ENCODE data around the gene TGFA. TPM values are rescaled to one million over a fixed set of nuclear protein-coding genes. Genes with fewer than 3 reads are reported as not detected.

Gene TGFA
- 10 to 100 TPM; 19.2 to 62.4 (median 41.7) TPM for total RNA-seq

GRCh38 chr2:70553584-70554337 lies at the start of gene TGFA:
TSS of gene TGFA (minus strand) at chr2:70553826. CDS start at chr2:70553767, 59 bp downstream.
- under 1% methylated on average over 27 of the region's 88 CpGs for WGBS
- peak within 1 kb of the TSS; percentile 57 for H3K4me3 ChIP-seq
- DNase-seq (ENCODE audit: low spot score in 2 of 2): peak; percentile 79 to 85
- peak in 1 of 3 donors; percentile 20 for TF ChIP-seq POLR2AphosphoS5 (IDR thresholded peaks at IDR 0.05)
- peak; percentile 55 to 87 for TF ChIP-seq CTCF (IDR thresholded peaks at IDR 0.05)
- no peak for TF ChIP-seq POLR2A (IDR thresholded peaks at IDR 0.05)
- no peak for TF ChIP-seq EP300 (IDR thresholded peaks at IDR 0.05)
- H3K9me3 ChIP-seq: no peaks in the 10 kb centered on the region
- H3K36me3 ChIP-seq: no peaks in the 10 kb centered on the region
- peaks cover 16% of the 10 kb centered on the region for H3K27me3 ChIP-seq
- peak within 1 kb of the TSS; percentile 75 for H3K27ac ChIP-seq
- H3K4me1 ChIP-seq: peaks cover 29% of the 10 kb centered on the region

- Histone ChIP-seq H3K27ac (no peak overlapping the region), H3K27me3 (peaks cover 6% of the 10 kb centered on the region), H3K9me3 (peaks cover 2% of the 10 kb centered on the region), H3K4me1 (no peaks in the 10 kb centered on the region), H3K36me3 (no peaks in the 10 kb centered on the region), H3K4me3 (no peak overlapping the region)
- no peak for DNase-seq (ENCODE audit: low spot score in 2 of 2)
- TF ChIP-seq EP300 (IDR thresholded peaks at IDR 0.05) (no peak), POLR2A (IDR thresholded peaks at IDR 0.05) (no peak), CTCF (IDR thresholded peaks at IDR 0.05) (no peak)
These were observed 49.4 kb upstream of the TGFA start for GRCh38 chr2:70603066-70603465.

- peaks cover 4% of the 10 kb centered on the region for H3K4me1 ChIP-seq
- no peaks in the 10 kb centered on the region for H3K27me3 ChIP-seq
These were observed 44.6 kb upstream of the TGFA start for GRCh38 chr2:70598197-70598596.

GRCh38 chr2:70596739-70597138 lies 43.1 kb upstream of the TGFA start:
- Histone ChIP-seq H3K9me3 (peaks cover 3% of the 10 kb centered on the region), H3K27me3 (no peaks in the 10 kb centered on the region), H3K4me1 (peaks cover 4% of the 10 kb centered on the region), H3K4me3 (no peak overlapping the region), H3K27ac (no peak overlapping the region), H3K36me3 (no peaks in the 10 kb centered on the region)
- TF ChIP-seq EP300 (IDR thresholded peaks at IDR 0.05) (no peak), CTCF (IDR thresholded peaks at IDR 0.05) (no peak), POLR2A (IDR thresholded peaks at IDR 0.05) (no peak), POLR2AphosphoS5 (IDR thresholded peaks at IDR 0.05) (no peak)
- WGBS: 49% methylated on average over 7 of the region's 7 CpGs
- no peak for DNase-seq (ENCODE audit: low spot score in 2 of 2)

More at GRCh38 chr2:70598197-70598596, 44.6 kb upstream of the TGFA start:
- Histone ChIP-seq H3K4me3 (no peak overlapping the region), H3K36me3 (no peaks in the 10 kb centered on the region), H3K9me3 (peaks cover 3% of the 10 kb centered on the region), H3K27ac (no peak overlapping the region)
- 82% methylated on average over 1 of the region's 1 CpG for WGBS
- no peak for DNase-seq (ENCODE audit: low spot score in 2 of 2)
- TF ChIP-seq POLR2AphosphoS5 (IDR thresholded peaks at IDR 0.05) (no peak), CTCF (IDR thresholded peaks at IDR 0.05) (no peak), POLR2A (IDR thresholded peaks at IDR 0.05) (no peak), EP300 (IDR thresholded peaks at IDR 0.05) (no peak)

GRCh38 chr2:70596293-70596692 lies 42.7 kb upstream of the TGFA start:
- 48% methylated on average over 6 of the region's 6 CpGs for WGBS

More at GRCh38 chr2:70596293-70596692, 42.7 kb upstream of the TGFA start:
- no peak overlapping the region for H3K4me3 ChIP-seq
- H3K4me1 ChIP-seq: peaks cover 4% of the 10 kb centered on the region
- no peak overlapping the region for H3K27ac ChIP-seq
- H3K27me3 ChIP-seq: no peaks in the 10 kb centered on the region
- DNase-seq (ENCODE audit: low spot score in 2 of 2): no peak
- TF ChIP-seq CTCF (IDR thresholded peaks at IDR 0.05): no peak
- TF ChIP-seq POLR2A (IDR thresholded peaks at IDR 0.05): no peak
- no peak for TF ChIP-seq POLR2AphosphoS5 (IDR thresholded peaks at IDR 0.05)
- TF ChIP-seq EP300 (IDR thresholded peaks at IDR 0.05): no peak
- H3K36me3 ChIP-seq: no peaks in the 10 kb centered on the region
- peaks cover 3% of the 10 kb centered on the region for H3K9me3 ChIP-seq
